Stimulated activated CD8-positive, alpha-beta memory T cell treated with anti-CD3 and anti-CD28 coated beads, Interleukin-12 subunit alpha, Interleukin-12 subunit beta, amount 100 ng/mL, for 24 hours (primary cell): ENCODE measurements around the gene CLDN12.

Experiments
- DNase-seq: peaks from one replicate; pipeline ENCODE4 v3.0.0-alpha.2; 2020; ENCODE audit errors: extremely low read depth

The CLDN12 gene

GRCh38 chr7:90403174-90404113 is at the start of gene CLDN12:
Gene CLDN12, plus strand, starts transcription at chr7:90403461. Its CDS starts 9,216 bp downstream, at chr7:90412677.
- DNase-seq = peak; percentile 55

GRCh38 chr7:90383422-90383821 is 19.8 kb upstream of the CLDN12 start:
- no peak for DNase-seq

- no peak for DNase-seq
Measured at GRCh38 chr7:90383861-90384260, 19.4 kb upstream of the CLDN12 start.

GRCh38 chr7:90384433-90384832 is 18.8 kb upstream of the CLDN12 start:
- DNase-seq = no peak

GRCh38 chr7:90387470-90388240 is 15.6 kb upstream of the CLDN12 start:
- DNase-seq = no peak

- DNase-seq = no peak
Measured at GRCh38 chr7:90390926-90391325, 12.3 kb upstream of the CLDN12 start.

GRCh38 chr7:90391488-90391887 is 11.8 kb upstream of the CLDN12 start:
- no peak for DNase-seq

- no peak for DNase-seq
Measured at GRCh38 chr7:90396420-90396819, 6.8 kb upstream of the CLDN12 start.

GRCh38 chr7:90401989-90402388 is 1.3 kb upstream of the CLDN12 start:
- DNase-seq = no peak

GRCh38 chr7:90402785-90403173 is 482 bp upstream of the CLDN12 start:
- no peak for DNase-seq

- DNase-seq = no peak
Measured at GRCh38 chr7:90404777-90405176, 1.5 kb downstream of the CLDN12 start.

GRCh38 chr7:90407484-90407821 is 4.2 kb downstream of the CLDN12 start:
- DNase-seq = no peak

GRCh38 chr7:90408142-90408541 is 4.9 kb downstream of the CLDN12 start:
- no peak for DNase-seq

GRCh38 chr7:90409667-90410066 is 6.4 kb downstream of the CLDN12 start:
- DNase-seq = no peak

- DNase-seq = no peak
Measured at GRCh38 chr7:90411510-90411909, 8.2 kb downstream of the CLDN12 start.

GRCh38 chr7:90412458-90413184 is 9.4 kb downstream of the CLDN12 start:
- no peak for DNase-seq

- no peak for DNase-seq
Measured at GRCh38 chr7:90413185-90413528, 9.9 kb downstream of the CLDN12 start.

- no peak for DNase-seq
Measured at GRCh38 chr7:90421651-90422050, 18.4 kb downstream of the CLDN12 start.

GRCh38 chr7:90424720-90425119 is 21.5 kb downstream of the CLDN12 start:
- DNase-seq = no peak

- no peak for DNase-seq
Measured at GRCh38 chr7:90425376-90425775, 22.1 kb downstream of the CLDN12 start.

GRCh38 chr7:90430614-90431460 is 27.6 kb downstream of the CLDN12 start:
- DNase-seq = no peak
